HG03521 (cell line): Measurements from ENCODE around the gene LRP6.
"Not testable (repeated sequence)": the region's sequence is repeated elsewhere in the genome, so short reads cannot be mapped to it uniquely, and the experiment has no call there.

Experiments
- ATAC-seq: cut with Tn5 transposase; IDR thresholded peaks from one replicate; pipeline ENCODE4 v1.9.1; 2021; ENCODE audit warnings: mild to moderate bottlenecking, moderate library complexity; ENCODE audit not compliant: unreplicated experiment

Gene LRP6

DNA sequence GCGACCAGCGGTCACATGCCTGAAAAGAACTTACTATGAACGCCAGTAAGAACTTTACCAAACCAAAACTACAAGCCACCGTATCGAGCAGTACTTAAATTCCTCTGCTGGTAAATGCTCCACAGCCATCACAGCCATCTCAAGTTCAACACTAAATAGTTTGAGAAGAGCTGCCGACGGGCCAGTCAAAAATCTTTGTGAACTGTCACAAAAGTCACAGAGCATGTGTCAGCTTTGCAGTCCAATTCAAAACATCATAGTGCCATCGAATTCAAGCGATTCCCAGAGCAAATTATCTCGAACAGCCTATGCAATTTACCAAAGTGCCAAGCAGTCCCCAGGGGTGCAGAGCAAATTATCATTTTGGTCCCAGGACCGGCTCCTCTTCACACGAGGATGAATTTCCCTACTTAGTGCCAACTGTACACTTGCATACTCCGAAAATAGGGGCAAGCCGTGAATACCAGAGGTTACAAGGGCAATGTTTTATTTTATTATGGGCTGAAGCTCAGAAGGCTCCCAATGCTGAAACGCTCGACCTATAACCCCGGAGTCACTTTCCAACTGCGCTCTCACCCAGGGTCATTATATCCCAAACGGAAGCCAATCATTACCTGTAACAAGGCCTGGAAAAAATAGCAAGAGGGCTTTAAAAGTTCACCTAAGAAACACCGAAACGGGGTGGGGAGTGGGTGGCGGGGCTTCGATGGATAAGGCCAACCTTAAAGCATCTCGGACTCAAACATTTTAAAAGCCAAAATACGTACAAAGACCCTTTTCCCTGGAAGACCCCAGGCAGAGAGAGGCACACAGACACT lies 1.1 kb downstream of the LRP6 start:
- no peak for ATAC-seq

- no peak for ATAC-seq
Observed at GRCh38 chr12:12265035-12265434, 1.8 kb downstream of the LRP6 start.

GRCh38 chr12:12263909-12264308 lies 2.9 kb downstream of the LRP6 start:
- ATAC-seq, result no peak

DNA sequence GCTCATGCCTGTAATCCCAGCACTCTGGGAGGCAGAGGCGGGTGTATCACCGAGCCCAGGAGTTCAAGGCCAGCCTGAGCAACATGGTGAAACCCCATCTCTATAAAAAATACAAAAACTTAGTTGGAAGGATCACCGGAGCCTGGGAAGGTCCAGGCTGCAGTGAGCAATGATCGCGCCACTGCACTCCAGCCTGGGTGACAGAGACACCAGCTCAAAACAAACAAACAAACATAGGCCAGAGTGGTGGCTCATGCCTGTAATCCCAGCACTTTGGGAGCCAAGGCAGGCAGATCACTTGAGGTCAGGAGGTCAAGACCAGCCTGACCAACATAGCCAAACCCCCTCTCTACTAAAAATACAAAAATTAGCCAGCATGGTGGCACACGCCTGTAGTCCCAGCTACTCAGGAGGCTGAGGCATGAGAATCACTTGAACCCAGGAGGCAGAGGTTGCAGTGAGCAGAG lies 10.5 kb downstream of the LRP6 start:
- ATAC-seq, result not testable (repeated sequence)

DNA sequence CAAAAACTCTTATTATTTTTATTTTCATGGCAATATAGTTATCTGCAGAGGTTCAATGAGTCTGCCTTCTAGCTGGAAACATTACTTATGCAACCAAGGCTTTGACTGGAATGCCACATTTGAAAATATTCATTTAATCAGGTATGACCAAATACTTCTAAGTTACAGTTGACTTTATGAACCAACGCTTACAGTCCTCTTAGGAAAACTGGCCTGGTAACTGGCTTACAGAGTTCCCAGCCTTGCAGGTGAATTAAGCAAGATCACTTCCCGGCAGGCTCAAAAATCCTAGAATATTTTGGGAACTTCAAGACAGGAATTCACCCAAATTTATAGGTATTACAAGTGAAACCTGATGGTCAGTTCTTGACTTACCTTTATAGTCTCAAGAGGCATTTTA lies 12.3 kb downstream of the LRP6 start:
- ATAC-seq, result no peak

DNA sequence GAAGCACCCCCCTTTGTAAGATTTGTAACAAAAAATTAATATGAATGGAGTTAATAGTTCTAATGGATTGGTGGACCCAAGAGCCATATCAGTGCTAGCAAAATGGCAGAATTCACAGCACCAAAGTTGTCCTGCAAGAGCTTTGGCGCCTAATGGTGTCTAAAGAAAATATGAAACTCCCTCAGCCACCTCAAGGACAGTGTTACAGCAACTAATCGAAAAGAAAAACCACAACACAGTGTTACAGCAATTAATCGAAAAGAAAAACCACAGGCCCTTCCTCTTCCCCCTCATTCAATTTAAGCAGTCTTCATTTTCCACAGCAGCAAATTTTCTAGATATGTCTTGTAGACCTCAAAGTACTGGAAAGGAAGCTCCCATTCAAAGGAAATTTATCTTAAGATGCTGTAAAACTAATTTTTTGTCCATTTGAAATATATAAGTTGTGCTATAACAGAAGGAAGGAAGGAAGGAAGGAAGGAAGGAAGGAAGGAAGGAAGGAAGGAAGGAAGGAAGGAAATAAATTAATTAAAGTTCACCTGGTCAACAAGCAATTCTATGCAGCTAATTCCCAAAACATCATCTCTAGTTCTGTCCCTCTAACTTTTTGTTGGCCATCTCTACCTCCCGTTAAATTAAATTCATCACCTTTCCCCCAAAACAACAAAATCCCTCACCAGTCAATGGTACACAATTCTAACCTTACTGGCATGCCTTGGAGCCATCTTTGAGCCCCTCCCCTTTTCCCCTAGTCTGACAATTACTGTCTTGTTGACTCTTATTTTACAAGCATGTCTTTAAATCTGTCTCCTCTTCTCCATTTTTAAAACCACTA lies 17.4 kb downstream of the LRP6 start:
- ATAC-seq, result no peak

- no peak for ATAC-seq
Observed at GRCh38 chr12:12247584-12247983, 19.3 kb downstream of the LRP6 start.

DNA sequence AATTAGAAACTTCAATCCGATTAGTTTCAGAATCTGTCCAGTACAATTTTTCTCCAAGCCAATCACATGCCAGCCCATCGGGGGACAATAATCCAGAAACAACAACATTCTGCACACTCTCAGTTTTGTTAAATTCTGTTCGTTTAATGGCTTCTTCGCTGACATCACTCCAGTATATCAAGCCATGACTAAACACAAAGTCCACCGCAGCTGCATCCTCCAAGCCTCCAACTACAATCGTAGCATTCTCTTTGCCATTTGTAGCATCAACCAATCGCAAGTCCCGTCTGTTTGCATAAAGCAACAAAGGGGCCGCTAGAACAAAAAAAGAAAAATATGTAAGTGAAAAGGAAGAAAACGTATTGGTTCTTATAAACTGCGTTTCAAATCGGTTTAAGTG lies 22.5 kb downstream of the LRP6 start:
- ATAC-seq, result no peak

GRCh38 chr12:12240662-12241340 lies 26.0 kb downstream of the LRP6 start:
- ATAC-seq, result no peak

- ATAC-seq, result no peak
Observed at GRCh38 chr12:12239127-12239526, 27.7 kb downstream of the LRP6 start.

DNA sequence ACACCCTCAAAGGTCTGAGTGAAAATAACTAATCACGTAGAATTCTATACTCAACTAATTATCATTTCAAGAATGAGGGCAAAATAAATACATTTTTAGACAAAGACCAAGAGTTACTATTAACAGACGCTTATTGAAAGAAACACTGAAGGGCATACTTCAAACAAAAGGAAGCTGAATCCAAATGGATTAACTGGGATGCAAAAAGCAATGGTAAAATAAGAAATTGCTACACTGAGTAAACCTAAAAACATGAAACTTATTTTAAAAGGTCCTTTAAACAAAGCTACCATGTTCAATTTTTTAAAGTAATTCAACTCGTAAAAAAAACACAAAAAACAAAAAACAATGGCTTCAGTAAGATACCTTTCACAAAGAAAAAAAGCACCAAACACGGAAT lies 28.2 kb downstream of the LRP6 start:
- no peak for ATAC-seq

DNA sequence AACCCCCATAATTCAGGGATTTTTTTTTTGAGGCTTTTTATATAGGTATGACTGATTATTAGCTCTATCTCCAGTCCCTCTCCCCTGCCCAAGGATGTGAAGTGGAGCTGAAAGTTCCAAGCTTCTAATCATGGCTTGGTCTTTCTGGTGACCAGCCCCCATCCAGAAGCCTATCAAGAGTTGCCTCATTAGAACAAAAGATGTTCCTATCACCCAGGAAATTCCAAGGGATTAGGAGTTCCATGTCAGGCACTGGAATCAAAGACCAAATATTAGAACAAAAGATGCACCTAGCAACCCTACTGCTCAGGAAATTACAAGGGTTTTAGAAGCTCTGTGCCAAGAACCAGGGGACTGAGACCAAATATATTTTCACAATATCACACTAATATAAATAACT lies 29.9 kb downstream of the LRP6 start:
- no peak for ATAC-seq

- no peak for ATAC-seq
Observed at GRCh38 chr12:12230275-12230674, 36.6 kb downstream of the LRP6 start.

GRCh38 chr12:12229556-12230092 lies 37.2 kb downstream of the LRP6 start:
- no peak for ATAC-seq

DNA sequence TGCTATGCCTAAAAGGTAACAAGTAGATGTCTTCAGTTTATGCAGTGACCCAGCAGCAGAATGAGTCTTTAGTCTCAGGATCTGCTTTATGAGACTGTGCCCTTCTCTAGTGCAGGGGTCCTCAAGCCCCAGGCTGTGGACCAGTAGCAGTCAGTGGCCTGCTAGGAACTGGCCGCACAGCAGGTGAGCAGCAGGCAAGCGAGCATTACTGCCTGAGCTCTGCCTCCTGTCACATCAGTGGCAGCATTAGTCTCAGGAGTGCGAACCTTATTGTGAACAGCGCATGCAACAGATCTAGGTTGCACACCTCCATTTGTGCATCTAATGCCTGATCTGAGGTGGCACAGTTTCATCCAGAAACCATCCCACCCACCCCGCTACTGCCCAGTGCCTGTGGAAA lies 38.4 kb downstream of the LRP6 start:
- no peak for ATAC-seq

- ATAC-seq, result no peak
Observed at GRCh38 chr12:12226187-12226586, 40.7 kb downstream of the LRP6 start.

- ATAC-seq, result no peak
Observed at GRCh38 chr12:12224240-12224940, 42.5 kb downstream of the LRP6 start.

DNA sequence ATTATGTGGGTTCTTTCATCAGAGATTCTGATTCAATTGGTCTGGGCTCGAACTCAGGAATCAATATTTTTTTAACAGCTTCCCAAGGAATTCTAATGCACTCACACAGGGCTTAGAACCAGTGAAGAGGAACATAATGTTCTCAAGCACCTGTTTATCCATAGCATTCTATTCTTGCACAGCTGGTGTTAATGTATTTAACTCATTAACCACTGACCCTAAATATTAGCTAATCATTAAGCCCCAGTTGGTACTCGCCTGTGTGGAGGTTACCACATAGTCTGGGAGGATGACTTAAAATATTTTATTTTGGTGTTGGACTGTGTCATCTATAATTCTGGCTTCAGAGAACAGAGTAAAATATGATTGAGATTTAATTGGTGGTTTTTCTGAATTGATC lies 45.3 kb downstream of the LRP6 start:
- no peak for ATAC-seq

GRCh38 chr12:12219664-12220063 lies 47.2 kb downstream of the LRP6 start:
- no peak for ATAC-seq

GRCh38 chr12:12217018-12217359 lies 49.9 kb downstream of the LRP6 start:
- no peak for ATAC-seq
